GM19455 (cell line): ENCODE data around the gene CPNE5.

ENCODE experiments used
- ATAC-seq: cut with Tn5 transposase; IDR thresholded peaks from one replicate; pipeline ENCODE4 v1.9.1; 2021; ENCODE audit not compliant: unreplicated experiment

CPNE5 gene

GRCh38 chr6:36766399-36766945, 72.8 kb downstream of the CPNE5 start:
- no peak for ATAC-seq

- no peak for ATAC-seq
These were observed 73.4 kb downstream of the CPNE5 start for GRCh38 chr6:36765594-36766398.

DNA sequence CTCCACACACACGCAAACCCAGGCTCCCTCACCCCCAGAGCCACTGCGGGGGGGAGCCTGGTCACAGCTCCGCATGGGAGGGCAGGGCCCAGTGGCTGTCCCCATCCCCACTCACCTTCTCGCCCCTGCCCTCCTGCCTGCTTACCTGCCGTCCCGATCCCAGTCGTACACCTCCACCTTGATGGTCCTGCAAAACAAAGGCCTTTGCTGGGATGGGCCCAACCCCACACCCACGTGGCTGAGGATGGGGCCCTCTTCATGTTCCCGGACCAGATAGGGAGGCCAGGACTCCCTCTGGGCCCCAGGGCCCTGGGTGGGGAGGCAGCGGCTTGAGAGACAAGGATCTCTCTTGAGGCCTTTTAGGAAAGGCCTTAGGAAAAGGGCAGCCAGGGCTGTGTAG, 74.1 kb downstream of the CPNE5 start:
- ATAC-seq: no peak

DNA sequence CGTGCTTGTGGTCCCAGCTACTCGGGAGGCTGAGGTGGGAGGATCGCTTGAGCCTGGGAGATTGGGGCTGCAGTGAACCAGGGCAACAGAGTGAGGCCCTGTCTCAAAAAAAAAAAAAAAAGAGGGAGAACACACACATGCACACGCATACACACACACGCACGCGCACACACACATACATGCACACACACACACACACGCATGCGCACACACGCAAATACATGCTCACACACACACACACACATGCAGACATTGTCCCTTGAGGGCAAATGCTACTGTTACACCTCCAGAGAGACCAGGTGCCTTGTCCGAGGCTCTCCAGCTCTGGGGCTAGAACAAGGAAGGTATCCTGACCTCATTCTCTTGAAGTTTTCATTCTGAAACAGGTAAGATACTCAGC, 77.1 kb downstream of the CPNE5 start:
- no peak for ATAC-seq

GRCh38 chr6:36760685-36761435, 78.4 kb downstream of the CPNE5 start:
- no peak for ATAC-seq

- no peak for ATAC-seq
These were observed 80.0 kb downstream of the CPNE5 start for GRCh38 chr6:36759148-36759759.

DNA sequence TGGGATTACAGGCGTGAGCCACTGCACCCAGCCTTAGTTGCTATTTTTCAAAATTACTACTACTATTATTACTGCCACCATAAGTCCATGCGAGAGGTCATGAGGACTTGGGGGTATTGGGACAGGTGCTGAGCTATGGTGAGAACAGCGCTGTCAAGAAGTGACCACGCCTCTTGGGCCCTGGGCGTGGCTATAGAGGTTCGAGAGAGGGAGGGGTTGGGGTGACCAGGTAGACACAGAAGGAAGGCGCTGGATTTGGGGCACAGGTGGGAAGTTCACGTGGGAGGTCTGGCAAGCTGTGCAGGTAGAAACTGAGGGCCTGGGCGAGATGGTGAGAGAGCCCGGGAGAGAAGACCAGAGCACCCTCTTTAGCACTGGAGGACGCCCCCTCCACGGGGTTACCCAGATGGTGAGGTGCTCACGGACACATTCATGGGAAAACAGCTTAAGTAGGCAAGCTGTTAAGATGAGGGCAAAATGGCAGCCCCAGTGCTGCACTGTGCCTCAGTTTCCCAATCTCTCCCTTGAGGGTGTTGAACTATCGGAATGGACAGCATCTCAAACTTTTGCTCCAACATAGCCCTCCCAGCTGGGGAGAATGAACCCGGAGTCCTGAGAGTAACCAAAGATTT, 80.6 kb downstream of the CPNE5 start:
- ATAC-seq: no peak

DNA sequence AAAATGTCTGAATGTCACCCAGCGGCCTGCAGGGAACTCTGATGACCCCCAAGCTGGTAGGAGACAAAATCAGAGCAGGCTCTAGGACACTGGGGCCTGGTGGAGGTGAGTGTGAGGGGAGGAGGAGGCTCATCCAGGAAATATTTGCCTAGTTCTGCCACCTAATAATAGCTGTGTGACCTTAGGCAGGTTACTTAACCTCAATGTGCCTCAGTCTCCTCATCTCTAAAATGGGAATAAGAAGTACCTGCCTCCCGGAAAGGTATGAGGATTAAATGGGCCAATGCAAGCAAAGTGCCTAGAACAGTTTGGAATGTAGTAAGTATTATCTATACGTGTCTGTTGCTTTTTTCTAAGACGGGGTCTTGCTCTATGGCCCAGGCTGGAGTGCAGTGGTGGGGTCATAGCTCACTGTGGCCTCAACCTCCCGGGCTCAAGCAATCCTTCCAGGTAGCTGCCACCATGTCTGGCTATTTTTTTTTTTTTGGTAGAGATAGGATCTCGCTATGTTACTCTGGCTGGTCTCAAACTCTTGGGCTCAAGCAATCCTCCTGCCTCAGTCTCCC, 81.2 kb downstream of the CPNE5 start:
- ATAC-seq: no peak

- ATAC-seq: no peak
These were observed 82.0 kb downstream of the CPNE5 start for GRCh38 chr6:36757206-36757605.

DNA sequence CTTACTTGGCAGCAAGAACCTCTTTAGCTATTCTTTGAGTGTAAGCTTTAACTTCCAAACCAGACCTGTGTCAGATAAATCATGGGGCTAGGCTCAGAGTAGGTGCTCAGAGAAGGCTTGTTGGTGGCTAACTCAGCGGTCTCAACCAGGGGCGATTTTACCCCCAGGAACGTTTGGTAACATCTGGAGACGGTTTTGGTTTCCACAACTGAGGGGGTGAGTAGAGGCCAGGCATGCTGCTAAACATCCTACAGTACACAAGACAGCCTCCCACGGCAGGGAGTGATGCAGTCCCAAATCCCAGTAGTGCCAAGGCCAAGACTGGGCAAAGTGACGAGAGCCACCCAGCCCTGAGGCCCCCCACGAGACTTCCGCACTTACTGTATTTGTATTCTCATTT, 82.5 kb downstream of the CPNE5 start:
- no peak for ATAC-seq

DNA sequence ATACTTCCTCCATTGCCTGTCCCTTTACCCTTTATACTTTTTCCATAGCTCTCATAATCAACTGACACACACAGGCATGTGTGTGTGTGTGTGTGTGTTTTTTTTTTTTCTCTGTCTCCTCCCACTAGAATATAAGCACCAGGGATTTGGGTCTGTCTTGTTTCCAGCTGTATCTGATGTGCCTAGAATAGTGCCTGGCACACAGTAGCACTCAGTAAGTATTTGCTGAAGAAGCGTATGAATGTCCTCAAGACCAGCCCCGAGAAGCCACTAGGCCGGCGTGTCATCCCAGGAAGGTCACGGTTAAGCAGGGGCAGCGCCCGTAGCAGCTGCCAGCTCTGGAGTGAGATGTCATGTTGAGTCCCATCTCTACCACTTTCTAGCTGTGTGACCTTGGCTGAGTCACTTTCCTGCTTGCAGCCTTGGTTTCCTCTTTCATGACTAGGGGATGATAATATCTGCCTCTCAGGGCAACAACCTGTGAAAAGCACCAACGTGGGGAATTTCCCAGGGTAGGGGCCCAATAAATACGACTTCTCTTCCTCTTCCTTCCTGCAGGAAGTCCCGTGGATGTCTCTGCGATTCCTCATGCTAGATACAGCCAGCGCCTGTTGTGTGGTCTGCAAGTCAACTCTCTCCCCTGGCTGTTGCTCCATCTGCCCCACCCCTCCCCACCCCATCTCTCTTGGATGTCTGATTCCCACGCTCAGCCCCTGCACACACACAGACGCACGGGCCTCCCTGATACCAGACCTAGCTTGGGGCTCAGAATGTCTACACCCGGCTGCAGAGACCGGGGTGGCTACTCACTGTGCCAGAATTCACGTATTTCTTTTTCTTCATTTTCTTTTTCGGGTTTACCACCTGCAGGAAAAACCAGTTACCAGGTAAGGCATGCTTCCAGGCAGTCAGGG, 83.6 kb downstream of the CPNE5 start:
- no peak for ATAC-seq

- no peak for ATAC-seq
These were observed 84.4 kb downstream of the CPNE5 start for GRCh38 chr6:36754582-36755434.

- no peak for ATAC-seq
These were observed 85.4 kb downstream of the CPNE5 start for GRCh38 chr6:36753671-36754405.

- peak; percentile 38 for ATAC-seq
These were observed 86.2 kb downstream of the CPNE5 start for GRCh38 chr6:36752886-36753506.

DNA sequence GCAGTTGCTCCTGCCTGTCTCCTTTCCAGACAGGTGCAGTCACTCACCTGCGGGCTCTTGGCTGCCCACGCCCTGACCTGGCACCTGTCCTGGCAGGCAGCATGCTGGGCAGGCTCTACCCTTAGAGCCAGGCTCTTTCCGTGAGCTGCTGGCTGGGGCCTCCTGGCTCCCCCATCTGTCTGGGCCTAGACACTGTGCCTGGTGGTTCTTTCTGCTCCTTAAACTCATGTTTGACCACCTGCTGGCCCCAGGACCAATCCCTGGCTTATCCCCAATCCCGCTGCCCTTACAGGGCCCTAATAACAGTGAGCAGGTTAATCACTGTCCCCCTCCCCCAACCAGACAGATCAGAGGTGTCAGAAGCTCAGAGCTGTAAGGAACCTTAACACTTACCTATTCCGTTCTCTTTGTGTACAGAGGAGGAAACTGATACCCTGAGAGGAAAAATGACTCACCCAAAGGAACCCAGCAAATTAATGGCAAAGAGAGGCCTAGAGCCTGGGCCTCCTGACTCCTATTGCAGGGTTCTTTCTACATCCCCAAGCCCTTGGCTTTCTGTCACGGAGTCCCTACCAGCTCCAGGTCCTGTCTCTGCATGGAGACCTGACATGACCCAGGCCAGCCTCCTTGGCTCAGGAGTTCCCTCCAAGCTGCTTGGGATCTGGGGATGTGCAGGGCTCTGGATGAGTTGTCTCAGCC, 86.9 kb downstream of the CPNE5 start:
- no peak for ATAC-seq

GRCh38 chr6:36751833-36752186, 87.4 kb downstream of the CPNE5 start:
- no peak for ATAC-seq

- no peak for ATAC-seq
These were observed 88.2 kb downstream of the CPNE5 start for GRCh38 chr6:36751091-36751490.
